H9 (cell line): ENCODE measurements around the gene ESPL1. TPM values are rescaled to one million over a fixed set of nuclear protein-coding genes. Genes with fewer than 3 reads are reported as not detected.

Experiments used
- DNase-seq: peaks from one replicate; pipeline ENCODE4 v3.0.0-alpha.2; 2017
- H2AFZ ChIP-seq: one replicate; pipeline ENCODE4 v1.6.1; 2013; ENCODE audit warnings: mild to moderate bottlenecking, low read length, control low read depth, moderate library complexity
- H2AK5ac ChIP-seq: 2 replicates; pipeline ENCODE4 v1.6.1; 2013; ENCODE audit warnings: low read length, control low read depth, mixed read lengths; ENCODE audit not compliant: insufficient read length
- H2BK120ac ChIP-seq: one replicate; pipeline ENCODE4 v1.6.1; 2013; ENCODE audit warnings: low read depth, mild to moderate bottlenecking, low read length, control low read depth, inconsistent platforms; ENCODE audit not compliant: poor library complexity, severe bottlenecking
- H2BK12ac ChIP-seq: 2 replicates; pipeline ENCODE4 v1.6.1; 2013; ENCODE audit warnings: low read length, control low read depth, mixed read lengths, low read depth; ENCODE audit not compliant: insufficient read length
- H2BK15ac ChIP-seq: 2 replicates; pipeline ENCODE4 v1.6.1; 2013; ENCODE audit warnings: low read depth, low read length, control low read depth
- H2BK20ac ChIP-seq: one replicate; pipeline ENCODE4 v1.6.1; 2013; ENCODE audit warnings: low read depth, mild to moderate bottlenecking, low read length, control low read depth, inconsistent platforms; ENCODE audit not compliant: poor library complexity, severe bottlenecking
- H2BK5ac ChIP-seq: 2 replicates; pipeline ENCODE4 v1.6.1; 2013; ENCODE audit warnings: low read length, control low read depth, mixed read lengths; ENCODE audit not compliant: insufficient read length
- H3K14ac ChIP-seq: 2 replicates; pipeline ENCODE4 v1.6.1; 2013; ENCODE audit warnings: low read length, control low read depth; ENCODE audit not compliant: insufficient read depth
- H3K18ac ChIP-seq: 2 replicates; pipeline ENCODE4 v1.6.1; 2013; ENCODE audit warnings: low read depth, mild to moderate bottlenecking, mixed read lengths, low read length, control low read depth; ENCODE audit not compliant: insufficient read length
- H3K23ac ChIP-seq: 2 replicates; pipeline ENCODE4 v1.6.1; 2013; ENCODE audit warnings: low read length, control low read depth, mixed read lengths, low read depth; ENCODE audit not compliant: insufficient read length
- H3K23me2 ChIP-seq: 2 replicates; pipeline ENCODE4 v1.6.1; 2013; ENCODE audit warnings: low read depth, mild to moderate bottlenecking, mixed read lengths, low read length, control low read depth; ENCODE audit not compliant: insufficient read length, poor library complexity, severe bottlenecking
- H3K27ac ChIP-seq: 2 replicates; pipeline ENCODE4 v1.5.1; 2013; ENCODE audit warnings: low read length, control low read depth, mixed read lengths, low read depth; ENCODE audit not compliant: insufficient read length
- H3K27me3 ChIP-seq: 2 replicates; pipeline ENCODE4 v1.6.1; 2013; ENCODE audit warnings: low read length, control low read depth, inconsistent platforms; ENCODE audit not compliant: insufficient read depth
- H3K4ac ChIP-seq: 2 replicates; pipeline ENCODE4 v1.6.1; 2013; ENCODE audit warnings: low read depth, mild to moderate bottlenecking, control low read depth, inconsistent platforms, low read length, moderate library complexity
- H3K4me1 ChIP-seq: 2 replicates; pipeline ENCODE4 v1.6.1; 2013; ENCODE audit warnings: low read length, control low read depth, inconsistent platforms; ENCODE audit not compliant: insufficient read depth
- H3K4me2 ChIP-seq: 2 replicates; pipeline ENCODE4 v1.6.1; 2013; ENCODE audit warnings: low read length, control low read depth, mixed read lengths; ENCODE audit not compliant: insufficient read length, insufficient read depth
- H3K56ac ChIP-seq: 2 replicates; pipeline ENCODE4 v1.6.1; 2013; ENCODE audit warnings: low read depth, mild to moderate bottlenecking, mixed read lengths, low read length, control low read depth; ENCODE audit not compliant: insufficient read length
- H3K79me1 ChIP-seq: 2 replicates; pipeline ENCODE4 v1.6.1; 2013; ENCODE audit warnings: low read depth, mild to moderate bottlenecking, moderate library complexity, low read length, control low read depth, inconsistent platforms; ENCODE audit not compliant: insufficient read depth, poor library complexity, severe bottlenecking
- H3K79me2 ChIP-seq: 2 replicates; pipeline ENCODE4 v1.6.1; 2013; ENCODE audit warnings: low read length, control low read depth, inconsistent platforms; ENCODE audit not compliant: insufficient read depth
- H3K9ac ChIP-seq: 2 replicates; pipeline ENCODE4 v1.6.1; 2013; ENCODE audit warnings: low read length, control low read depth, mixed read lengths; ENCODE audit not compliant: insufficient read length; ENCODE audit errors: extremely low read depth
- H3K9me3 ChIP-seq: one replicate; pipeline ENCODE4 v1.6.1; 2013; ENCODE audit warnings: low read depth, low read length, inconsistent platforms; ENCODE audit not compliant: control insufficient read depth
- H3T11ph ChIP-seq: one replicate; pipeline ENCODE4 v1.6.1; 2013; ENCODE audit warnings: mild to moderate bottlenecking, low read length, control low read depth, inconsistent platforms
- H4K20me1 ChIP-seq: one replicate; pipeline ENCODE4 v1.6.1; 2013; ENCODE audit not compliant: control insufficient read depth, insufficient read length, insufficient read depth
- H4K5ac ChIP-seq: 2 replicates; pipeline ENCODE4 v1.6.1; 2013; ENCODE audit warnings: low read depth, mild to moderate bottlenecking, mixed read lengths, low read length, control low read depth; ENCODE audit not compliant: insufficient read length
- H4K8ac ChIP-seq: replicated peaks from 2 replicates; pipeline ENCODE4 v1.6.1; 2013; ENCODE audit warnings: low read length, control low read depth, mixed read lengths, low read depth; ENCODE audit not compliant: insufficient read length
- H4K91ac ChIP-seq: 2 replicates; pipeline ENCODE4 v1.6.1; 2013; ENCODE audit warnings: low read depth, mild to moderate bottlenecking, moderate library complexity, mixed read lengths, low read length, control low read depth; ENCODE audit not compliant: insufficient read length
- H3K27ac Mint-ChIP-seq, 3 experiments: 2 replicates in 2 of 3; 3 replicates in 1 of 3; pipeline ENCODE4 v1.8.0; 2020 to 2021; ENCODE audit warnings: mixed read lengths in 3 of 3, mild to moderate bottlenecking in 1 of 3, moderate library complexity in 1 of 3
- H3K27me3 Mint-ChIP-seq: 2 replicates; pipeline ENCODE4 v1.8.0; 2021; ENCODE audit warnings: low read depth, mild to moderate bottlenecking, moderate library complexity, mixed read lengths
- H3K36me3 Mint-ChIP-seq, 3 experiments: 2 replicates in 2 of 3; 3 replicates in 1 of 3; pipeline ENCODE4 v1.8.0; 2020 to 2021; ENCODE audit warnings: low read depth in 3 of 3, mixed read lengths in 3 of 3; ENCODE audit not compliant: insufficient read depth in 1 of 3
- H3K4me1 Mint-ChIP-seq, 2 experiments: 2 replicates each; pipeline ENCODE4 v1.8.0; 2020; ENCODE audit warnings: mixed read lengths in 2 of 2
- H3K4me3 Mint-ChIP-seq, 2 experiments: 2 replicates in 1 of 2; 3 replicates in 1 of 2; pipeline ENCODE4 v1.8.0; 2020 to 2021; ENCODE audit warnings: mild to moderate bottlenecking in 2 of 2, mixed read lengths in 2 of 2, moderate library complexity in 1 of 2
- H3K9me3 Mint-ChIP-seq, 2 experiments: 2 replicates in 1 of 2; 3 replicates in 1 of 2; pipeline ENCODE4 v1.8.0; 2020; ENCODE audit warnings: mild to moderate bottlenecking in 2 of 2, mixed read lengths in 2 of 2, moderate library complexity in 1 of 2
- WGBS: extraction: QIAGEN DNeasy Blood & Tissue Kit; methylation state at CpG from one replicate; pipeline ENCODE4 v1.1.7; 2013; ENCODE audit warnings: missing lambda C conversion rate, low lambda C conversion rate, mixed read lengths; ENCODE audit not compliant: insufficient read length; ENCODE audit errors: extremely low coverage; 5-methylcytosine and 5-hydroxymethylcytosine counted together
- total RNA-seq: library from RNA; stranded (reverse); gene quantifications from 2 replicates; pipeline ENCODE4 v1.2.1, GENCODE V29; 2021
- TF ChIP-seq, protein P1 (sequence below): fragments of 200-600 bp; sonication (generic); conservative IDR thresholded peaks from 3 replicates; pipeline ENCODE4 v1.8.0; 2021; ENCODE audit warnings: antibody characterized with exemption, mild to moderate bottlenecking

Gene ESPL1
- total RNA-seq, 1 experiment from 2014 or later = 43.2 TPM

DNA sequence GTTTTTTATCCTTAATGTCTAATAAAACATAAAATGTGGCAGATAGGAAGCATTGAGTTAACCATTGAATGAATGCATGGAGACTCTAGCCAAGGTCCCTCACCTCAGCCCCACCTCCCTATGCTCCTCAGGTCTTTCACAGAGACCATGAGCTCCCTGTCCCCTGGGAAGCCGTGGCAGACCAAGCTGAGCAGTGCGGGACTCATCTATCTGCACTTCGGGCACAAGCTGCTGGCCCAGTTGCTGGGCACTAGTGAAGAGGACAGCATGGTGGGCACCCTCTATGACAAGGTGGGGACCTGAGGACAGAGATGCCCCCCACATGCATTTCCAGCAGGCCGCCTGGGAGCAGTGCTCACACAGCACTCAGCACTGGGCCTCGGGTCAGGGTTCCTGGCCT lies 34.8 kb downstream of the ESPL1 start:
- no peak overlapping the region; a peak in 1 of 5 replicates for H3K4me3 Mint-ChIP-seq
- TF ChIP-seq, protein P1, sequence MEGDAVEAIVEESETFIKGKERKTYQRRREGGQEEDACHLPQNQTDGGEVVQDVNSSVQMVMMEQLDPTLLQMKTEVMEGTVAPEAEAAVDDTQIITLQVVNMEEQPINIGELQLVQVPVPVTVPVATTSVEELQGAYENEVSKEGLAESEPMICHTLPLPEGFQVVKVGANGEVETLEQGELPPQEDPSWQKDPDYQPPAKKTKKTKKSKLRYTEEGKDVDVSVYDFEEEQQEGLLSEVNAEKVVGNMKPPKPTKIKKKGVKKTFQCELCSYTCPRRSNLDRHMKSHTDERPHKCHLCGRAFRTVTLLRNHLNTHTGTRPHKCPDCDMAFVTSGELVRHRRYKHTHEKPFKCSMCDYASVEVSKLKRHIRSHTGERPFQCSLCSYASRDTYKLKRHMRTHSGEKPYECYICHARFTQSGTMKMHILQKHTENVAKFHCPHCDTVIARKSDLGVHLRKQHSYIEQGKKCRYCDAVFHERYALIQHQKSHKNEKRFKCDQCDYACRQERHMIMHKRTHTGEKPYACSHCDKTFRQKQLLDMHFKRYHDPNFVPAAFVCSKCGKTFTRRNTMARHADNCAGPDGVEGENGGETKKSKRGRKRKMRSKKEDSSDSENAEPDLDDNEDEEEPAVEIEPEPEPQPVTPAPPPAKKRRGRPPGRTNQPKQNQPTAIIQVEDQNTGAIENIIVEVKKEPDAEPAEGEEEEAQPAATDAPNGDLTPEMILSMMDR = no peak
- peaks cover 12 to 17% of the 10 kb centered on the region in 2 experiments for H3K4me1 Mint-ChIP-seq

More for the DNA sequence above, 34.8 kb downstream of the ESPL1 start:
- no peaks in the 10 kb centered on the region for H3K79me1 ChIP-seq
- H3K36me3 Mint-ChIP-seq = peaks cover 37 to 85% (median 62%) of the 10 kb centered on the region in 3 experiments; a peak in 6 of 7 replicates
- H3T11ph ChIP-seq = no peak overlapping the region
- DNase-seq = no peak
- H2BK20ac ChIP-seq = no peak overlapping the region
- no peak overlapping the region for H2BK120ac ChIP-seq
- H2AK5ac ChIP-seq = no peak overlapping the region
- H3K56ac ChIP-seq = no peak overlapping the region
- no peak overlapping the region for H2BK12ac ChIP-seq
- H2BK5ac ChIP-seq = no peak overlapping the region
- H3K27ac ChIP-seq = no peak overlapping the region
- H3K9me3 Mint-ChIP-seq = no peaks in the 10 kb centered on the region; a peak in 1 of 5 replicates
- H3K27ac Mint-ChIP-seq = no peak overlapping the region
- no peak overlapping the region for H3K14ac ChIP-seq
- no peaks in the 10 kb centered on the region for H3K27me3 ChIP-seq
- H3K79me2 ChIP-seq = no peaks in the 10 kb centered on the region
- H4K5ac ChIP-seq = no peak overlapping the region
- no peaks in the 10 kb centered on the region for H3K9me3 ChIP-seq
- H4K91ac ChIP-seq = no peak overlapping the region
- no peak overlapping the region for H4K8ac ChIP-seq
- no peaks in the 10 kb centered on the region for H3K4me1 ChIP-seq
- no peaks in the 10 kb centered on the region for H4K20me1 ChIP-seq
- H3K27me3 Mint-ChIP-seq = peaks cover 1% of the 10 kb centered on the region; the same call in 1 of the 2 replicates
- H2AFZ ChIP-seq = no peak overlapping the region
- no peak overlapping the region for H3K4ac ChIP-seq
- whole genome bisulfite sequencing = no CpG with 5 or more reads among the region's 5 CpGs
- H3K4me2 ChIP-seq = no peak overlapping the region
- H3K23me2 ChIP-seq = peaks cover 9% of the 10 kb centered on the region
- no peak overlapping the region for H3K18ac ChIP-seq
- H3K9ac ChIP-seq = no peak overlapping the region
- no peak overlapping the region for H3K23ac ChIP-seq
- H2BK15ac ChIP-seq = no peak overlapping the region
